HG03060 (cell line): ENCODE measurements around the gene NR2C1.
"Not testable (repeated sequence)": the region's sequence is repeated elsewhere in the genome, so short reads cannot be mapped to it uniquely, and the experiment has no call there.

ENCODE experiments used
- ATAC-seq: cut with Tn5 transposase; IDR thresholded peaks from one replicate; pipeline ENCODE4 v1.9.1; 2021; ENCODE audit warnings: low read depth, moderate number of reproducible peaks; ENCODE audit not compliant: unreplicated experiment

Gene NR2C1

DNA sequence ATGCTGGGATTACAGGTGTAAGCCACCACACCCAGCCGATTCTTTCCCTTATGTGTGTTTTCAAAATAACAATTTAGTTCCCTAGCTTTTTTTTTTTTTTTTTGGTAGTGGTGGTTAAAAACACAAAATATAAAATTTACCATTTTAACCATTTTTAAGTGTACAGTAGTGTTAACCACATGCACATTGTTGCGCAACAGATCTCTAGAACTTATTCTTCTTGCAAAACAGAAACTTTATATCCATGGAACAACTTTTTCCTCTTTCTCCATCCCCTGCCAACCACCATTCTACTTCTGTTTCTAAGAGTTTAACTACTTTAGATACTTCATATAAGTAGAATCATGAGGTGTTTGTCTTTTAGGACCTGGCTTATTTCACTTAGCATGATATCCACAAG lies 68.8 kb downstream of the NR2C1 start:
- no peak for ATAC-seq

DNA sequence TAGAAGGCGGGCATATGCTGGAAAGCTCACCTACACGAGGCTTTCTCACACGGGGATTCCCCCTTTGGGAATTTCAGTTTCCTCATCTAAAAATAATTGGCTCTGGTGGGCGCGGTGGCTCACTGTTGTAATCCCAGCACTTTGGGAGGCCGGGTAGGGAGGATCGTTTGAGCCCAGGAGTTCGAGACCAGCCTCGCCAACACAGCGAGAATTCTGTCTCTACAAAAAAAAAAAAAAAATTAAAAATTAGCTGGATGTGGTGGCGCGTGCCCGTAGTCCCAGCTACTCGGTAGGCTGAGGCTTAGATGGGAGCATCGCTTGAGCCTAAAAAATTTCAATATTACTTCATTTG lies 69.5 kb downstream of the NR2C1 start:
- ATAC-seq, result no peak

- ATAC-seq, result peak; percentile 90
These were observed 70.1 kb downstream of the NR2C1 start, which contains the start of gene NDUFA12 for GRCh38 chr12:95003213-95003920. NDUFA12 (minus strand) TSS chr12:95003697; CDS start chr12:95003680, 17 bp downstream.

DNA sequence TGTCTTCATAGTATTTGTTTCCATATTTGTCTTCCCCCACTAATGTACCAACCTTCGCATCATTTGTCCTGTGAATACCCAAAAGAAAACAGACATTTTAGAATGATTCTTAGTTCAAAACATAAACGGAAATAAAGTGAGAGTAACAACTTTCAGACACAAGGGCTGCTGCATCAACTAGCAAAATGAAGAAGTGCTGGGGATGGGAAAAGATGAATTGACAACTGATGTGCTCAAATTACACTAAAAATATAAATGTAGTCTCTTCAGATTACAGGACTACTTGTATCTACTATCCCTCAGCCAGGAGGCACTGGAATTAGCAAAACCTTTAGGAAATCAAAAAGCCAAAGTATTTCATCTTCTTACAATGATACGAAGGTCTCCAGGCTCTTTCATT lies 70.7 kb downstream of the NR2C1 start:
- no peak for ATAC-seq

DNA sequence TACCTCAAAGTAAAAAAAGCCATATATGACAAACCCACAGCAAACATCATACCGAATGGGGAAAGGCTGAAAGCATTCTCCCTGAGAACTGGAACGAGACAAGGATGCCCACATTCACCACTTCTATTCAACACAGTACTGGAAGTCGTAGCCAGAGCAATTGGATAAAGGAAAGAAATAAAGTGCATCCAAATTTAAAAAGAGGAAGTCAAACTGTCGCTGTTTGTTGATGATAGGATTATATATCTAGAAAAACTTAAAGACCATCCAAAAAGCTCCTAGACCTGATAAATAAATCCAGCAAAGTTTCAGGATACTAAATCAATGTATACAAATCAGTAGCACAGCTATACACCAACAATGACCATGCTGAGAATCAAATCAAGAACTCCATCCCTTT lies 75.1 kb downstream of the NR2C1 start:
- no peak for ATAC-seq

DNA sequence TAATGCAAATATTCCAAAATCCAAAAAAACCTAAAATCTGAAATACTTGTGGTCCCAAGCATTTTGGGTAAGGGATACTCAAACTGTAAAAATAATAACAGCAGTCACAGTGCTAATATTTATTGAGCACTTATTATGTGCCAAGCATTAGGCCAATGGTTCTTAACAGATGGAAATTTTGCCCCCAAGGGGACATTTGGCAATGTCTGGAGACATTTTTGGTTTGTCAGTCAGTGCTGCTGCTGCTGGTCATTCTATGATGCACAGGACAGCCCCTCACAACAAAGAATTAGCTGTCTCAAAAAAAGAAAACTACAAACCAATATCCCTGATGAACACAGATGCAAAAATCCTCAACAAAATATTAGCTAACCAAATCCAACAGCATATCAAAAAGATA lies 75.7 kb downstream of the NR2C1 start:
- no peak for ATAC-seq

- no peak for ATAC-seq
These were observed 76.4 kb downstream of the NR2C1 start for GRCh38 chr12:94997061-94997460.

DNA sequence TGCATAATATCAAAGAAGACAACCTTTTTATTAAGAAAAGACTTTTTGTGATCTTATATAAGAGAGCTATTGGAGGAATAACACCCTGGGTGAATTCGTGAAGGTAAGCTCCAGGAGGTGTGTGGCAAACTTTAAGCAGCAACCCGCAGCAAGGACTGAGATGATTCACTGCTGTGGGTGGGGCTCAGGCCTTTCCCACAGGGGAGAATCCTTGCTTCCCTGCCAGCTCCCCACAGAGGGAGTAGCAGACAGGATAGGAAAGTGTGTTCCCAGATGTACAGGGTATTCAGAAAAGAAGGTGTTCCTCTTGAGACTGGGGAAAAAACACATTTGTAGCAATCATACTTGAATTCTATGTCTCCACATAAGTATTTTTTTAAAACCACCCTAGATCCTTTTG lies 79.1 kb downstream of the NR2C1 start:
- no peak for ATAC-seq

DNA sequence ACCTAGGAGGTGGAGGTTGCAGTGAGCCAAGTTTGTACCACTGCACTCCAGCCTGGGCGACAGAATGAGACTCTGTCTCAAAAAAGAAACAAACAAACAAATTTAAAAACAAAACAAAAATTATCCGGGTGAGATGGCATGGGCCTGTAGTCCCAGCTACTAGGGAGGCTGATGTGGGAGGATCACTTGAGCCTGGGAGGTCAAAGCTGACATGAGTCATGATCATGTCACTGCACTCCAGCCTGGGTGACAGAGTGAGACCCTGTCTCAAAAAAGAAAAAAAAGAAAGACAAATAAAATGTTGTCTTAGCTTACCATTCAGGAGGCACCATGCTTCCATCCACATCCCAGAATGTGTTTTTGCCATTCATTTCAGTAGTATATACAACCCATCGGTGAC lies 79.6 kb downstream of the NR2C1 start:
- ATAC-seq, result not testable (repeated sequence)

DNA sequence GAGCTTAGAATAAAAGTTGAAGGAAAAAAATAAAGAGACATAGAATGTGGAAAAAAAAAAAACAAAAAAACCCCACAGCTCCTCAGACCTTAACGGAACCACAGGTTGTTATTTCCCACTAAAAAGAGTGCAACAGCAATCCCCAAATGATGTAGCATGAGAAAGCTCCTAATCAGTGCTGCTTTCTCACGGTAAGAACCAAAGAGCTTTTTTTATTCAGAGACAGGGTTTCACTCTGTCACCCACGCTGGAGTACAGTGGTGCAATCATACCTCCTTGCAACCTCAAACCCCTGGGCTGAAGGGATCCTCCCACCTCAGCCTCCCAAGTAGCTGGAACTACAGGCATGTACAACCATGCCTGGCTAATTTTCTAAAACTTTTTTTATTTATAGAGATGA lies 83.2 kb downstream of the NR2C1 start:
- no peak for ATAC-seq

DNA sequence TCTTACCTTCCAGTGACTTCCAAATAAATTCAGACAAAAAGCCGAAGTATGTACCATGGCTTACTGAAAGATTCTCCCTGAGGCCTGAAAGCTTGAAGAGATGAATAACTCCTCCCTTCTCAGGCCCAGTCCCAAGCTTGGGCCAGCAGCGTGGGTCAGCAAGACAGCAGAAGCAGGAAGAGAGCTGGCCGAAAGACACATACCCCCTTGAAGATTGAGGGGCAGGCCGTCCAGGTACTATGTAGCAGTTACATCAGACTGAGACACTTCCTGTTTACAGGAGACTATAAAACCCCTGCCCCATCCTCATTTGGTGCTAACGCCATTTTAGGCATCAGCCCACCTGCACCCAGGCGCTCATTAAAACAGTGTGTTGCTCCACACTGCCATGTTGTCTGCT lies 84.9 kb downstream of the NR2C1 start:
- no peak for ATAC-seq

- ATAC-seq, result no peak
These were observed 85.6 kb downstream of the NR2C1 start for GRCh38 chr12:94987801-94988200.

- ATAC-seq, result no peak
These were observed 86.2 kb downstream of the NR2C1 start for GRCh38 chr12:94987076-94987669.

DNA sequence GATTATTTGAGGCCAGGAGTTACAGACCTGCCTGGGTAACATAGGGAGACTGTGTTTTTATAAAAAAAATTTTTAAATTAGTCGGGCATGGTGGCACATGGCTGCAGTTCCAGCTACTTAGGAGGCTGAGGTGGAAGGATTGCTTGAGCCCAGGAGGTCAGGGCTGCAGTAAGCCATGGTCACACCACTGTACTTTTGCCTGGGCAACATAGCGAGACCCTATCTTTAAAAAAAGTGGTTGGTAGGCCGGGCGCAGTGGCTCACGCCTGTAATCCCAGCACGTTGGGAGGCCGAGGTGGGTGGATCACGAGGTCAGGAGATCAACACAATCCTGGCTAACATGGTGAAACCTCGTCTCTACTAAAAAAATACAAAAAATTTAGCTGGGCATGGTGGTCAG lies 88.3 kb downstream of the NR2C1 start:
- not testable (repeated sequence) for ATAC-seq

DNA sequence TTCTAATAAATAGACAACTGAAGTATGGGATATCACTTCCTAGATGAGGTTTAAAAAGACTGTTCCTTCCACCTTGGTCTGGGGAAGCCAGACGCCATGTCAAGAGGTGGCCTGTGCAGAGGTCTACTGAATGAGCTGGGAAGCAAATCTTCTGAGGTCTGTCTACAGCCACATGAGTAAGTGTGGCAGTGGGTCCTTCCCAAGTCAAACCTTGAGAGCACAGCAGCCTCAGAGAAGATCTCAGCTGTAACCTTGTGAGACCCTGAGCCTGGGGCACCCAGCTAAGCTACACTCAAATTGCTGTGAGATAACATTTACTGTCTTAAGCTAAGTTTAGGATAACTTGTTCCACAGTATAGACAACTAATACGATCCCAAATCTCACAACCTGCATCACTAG lies 90.1 kb downstream of the NR2C1 start:
- ATAC-seq, result no peak

DNA sequence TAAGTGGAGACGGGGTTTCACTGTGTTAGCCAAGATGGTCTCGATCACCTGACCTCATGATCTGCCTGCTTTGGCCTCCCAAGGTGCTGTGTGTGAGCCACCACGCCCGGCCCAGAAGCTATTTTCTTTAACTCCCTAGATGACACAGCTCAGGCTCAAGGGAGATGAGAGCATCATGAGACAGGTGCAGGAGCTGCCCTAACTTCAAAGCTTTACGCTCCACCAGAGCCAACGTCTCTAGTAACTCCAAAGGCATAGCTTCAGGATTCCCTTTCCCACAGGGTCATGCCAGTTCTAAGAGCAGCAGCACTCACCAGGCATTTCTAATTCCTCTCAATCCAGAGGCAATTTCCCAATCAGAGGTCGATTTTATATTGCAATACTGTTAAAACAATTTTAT lies 91.0 kb downstream of the NR2C1 start:
- no peak for ATAC-seq

GRCh38 chr12:94980577-94980976 lies 92.8 kb downstream of the NR2C1 start:
- no peak for ATAC-seq

- no peak for ATAC-seq
These were observed 93.5 kb downstream of the NR2C1 start for GRCh38 chr12:94979941-94980340.

DNA sequence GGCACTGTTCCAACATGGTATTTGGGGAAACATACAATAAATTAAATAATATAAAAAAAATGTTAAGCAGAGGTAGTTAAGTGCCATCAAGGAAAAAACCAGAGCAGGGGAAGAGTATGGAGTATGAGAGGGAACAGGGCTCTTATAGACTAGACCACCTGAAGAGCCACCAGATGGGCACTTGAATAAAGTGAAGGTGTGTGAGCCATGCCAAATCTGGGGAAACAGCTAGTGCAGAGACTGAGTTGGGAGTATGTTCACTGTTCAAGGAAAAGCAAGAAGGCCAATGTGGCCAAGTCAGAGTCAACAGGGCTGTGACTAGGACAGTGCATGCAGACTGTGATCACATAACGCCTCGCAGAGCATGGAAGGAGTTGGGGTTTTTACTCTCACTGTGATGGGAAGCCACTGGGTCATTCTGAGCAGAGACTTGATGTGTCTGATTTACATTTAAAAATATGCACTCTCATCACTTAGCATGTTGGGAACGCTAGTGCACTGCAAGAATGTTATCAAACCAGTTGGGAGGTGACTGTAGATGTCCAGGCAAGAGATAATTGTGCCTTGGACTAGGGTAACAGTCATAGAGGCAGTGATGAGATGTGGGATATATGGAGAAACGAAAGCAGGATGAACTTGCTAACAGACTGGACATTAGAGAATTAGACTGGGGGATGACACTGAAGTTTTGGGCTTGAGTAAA lies 95.5 kb downstream of the NR2C1 start:
- ATAC-seq, result no peak

DNA sequence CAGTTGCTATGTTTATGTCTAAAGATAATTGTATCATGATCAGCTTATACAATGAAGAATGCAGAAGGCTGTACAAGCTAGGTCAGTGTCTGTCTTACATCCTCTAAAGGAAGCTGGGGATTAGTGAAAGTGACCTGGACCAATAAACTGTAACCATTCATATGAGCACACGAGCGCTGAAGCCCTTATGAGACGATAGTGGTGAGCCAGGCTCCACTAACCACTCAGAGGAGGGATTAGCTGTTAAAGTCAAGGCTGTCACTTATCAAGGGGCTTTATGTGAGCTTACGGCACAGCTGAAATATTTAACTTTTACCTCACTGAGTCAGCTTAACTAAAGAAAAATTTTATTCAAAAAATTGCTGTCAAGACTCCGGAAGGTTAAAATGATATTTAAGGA lies 100.2 kb downstream of the NR2C1 start:
- no peak for ATAC-seq

DNA sequence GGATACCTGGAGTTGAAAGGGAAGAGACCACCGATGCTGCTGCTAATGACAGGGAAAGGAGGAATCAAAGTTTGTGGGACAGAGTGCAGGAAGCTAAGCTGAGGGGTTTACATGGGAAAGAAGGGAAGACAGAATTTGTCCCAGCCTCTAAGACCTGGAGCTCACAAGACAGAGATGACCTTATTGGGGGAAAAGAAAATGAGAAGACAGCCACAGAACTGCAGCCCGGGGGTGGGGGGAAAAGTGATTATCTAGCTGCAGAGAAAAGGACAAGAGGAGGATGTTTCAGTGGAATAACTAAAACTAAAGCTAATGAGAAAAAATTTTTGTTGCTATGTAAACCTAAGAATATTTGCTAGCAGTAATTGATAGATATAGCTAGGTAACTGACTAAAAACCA lies 100.6 kb downstream of the NR2C1 start:
- ATAC-seq, result no peak

- no peak for ATAC-seq
These were observed 101.5 kb downstream of the NR2C1 start for GRCh38 chr12:94971923-94972322.
